NCI-H1930 (cell line): ENCODE results near the gene NRG3.

ENCODE experiments used
- DNase-seq, 2 experiments: peaks; one replicate each; lab custom pipeline; 2025; lab: John Stamatoyannopoulos, UW

NRG3 gene

DNA sequence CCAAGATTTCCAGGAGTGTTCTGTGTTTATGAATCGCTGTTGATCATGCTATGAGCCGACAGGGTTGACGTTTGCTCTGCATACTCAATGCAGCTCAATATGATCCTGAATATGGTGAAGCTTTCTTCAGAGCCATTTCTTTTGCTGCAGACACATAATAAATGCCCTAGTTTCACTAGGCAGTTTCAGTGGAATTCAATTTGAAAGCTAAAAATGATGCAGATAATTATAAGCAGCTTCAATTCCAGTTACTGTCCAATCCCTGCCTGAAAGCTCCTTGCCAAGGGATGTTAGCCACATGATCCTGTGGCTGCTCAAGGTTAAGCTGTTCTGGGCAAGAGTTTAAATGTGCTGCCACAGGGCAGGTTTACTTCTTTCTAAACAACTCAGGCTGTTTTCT, 805.6 kb downstream of the NRG3 start:
- no peak for DNase-seq

DNA sequence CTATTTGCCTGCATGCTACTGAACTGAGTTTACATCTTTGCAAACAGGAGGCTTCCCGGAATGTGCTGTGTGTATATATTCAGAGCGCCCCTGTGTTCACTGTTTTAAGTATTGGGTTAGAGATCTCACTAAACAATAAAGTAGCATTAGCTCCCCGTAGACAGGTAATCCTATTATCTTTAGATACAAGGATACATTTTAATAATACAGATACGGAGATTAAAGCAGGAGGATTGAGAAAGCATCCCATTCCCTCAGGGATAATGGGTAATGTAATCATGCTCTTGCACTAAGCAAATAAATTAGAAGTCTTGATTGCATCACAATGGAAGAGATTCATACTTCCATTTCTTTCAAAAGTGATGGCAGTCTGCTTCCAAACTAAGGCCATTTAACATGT, 809.0 kb downstream of the NRG3 start:
- DNase-seq: no peak

DNA sequence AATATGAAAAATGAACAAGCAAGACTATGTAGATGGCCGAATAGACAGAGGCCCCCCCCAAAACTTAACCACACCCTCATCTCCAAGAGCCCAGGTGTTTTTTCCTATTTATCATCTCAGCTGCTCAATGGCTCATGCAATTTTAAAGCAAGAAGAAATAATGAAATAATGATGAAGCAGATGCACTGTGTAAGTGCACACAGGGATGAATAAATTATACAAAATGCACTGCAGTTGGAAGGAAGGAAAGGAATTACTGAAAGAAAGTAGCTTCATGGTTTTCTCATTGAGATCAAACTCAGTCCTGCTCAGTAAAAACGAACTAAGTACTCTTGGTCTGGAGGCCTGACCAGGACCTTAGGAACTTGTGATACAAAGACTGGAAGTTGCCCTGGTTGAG, 810.1 kb downstream of the NRG3 start:
- DNase-seq: no peak

DNA sequence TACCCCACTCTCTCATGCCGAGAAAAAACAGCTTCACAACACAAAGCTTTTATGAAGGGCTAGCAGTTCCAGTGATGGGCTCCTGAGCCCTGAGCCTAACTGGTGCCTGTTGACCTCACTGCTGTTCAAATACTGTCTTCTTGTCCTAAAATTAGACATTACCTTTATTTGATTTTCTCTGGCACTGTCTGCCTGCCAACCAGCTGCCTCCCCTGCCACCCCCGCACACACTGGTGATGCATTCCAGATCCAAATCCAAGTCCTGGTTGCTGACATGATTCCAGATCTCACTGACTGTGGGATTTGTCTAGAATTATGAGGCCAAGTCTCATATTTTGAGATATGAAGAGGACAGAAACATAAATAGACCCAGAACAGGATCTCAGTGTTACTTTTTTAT, 816.2 kb downstream of the NRG3 start:
- no peak for DNase-seq

GRCh38 chr10:82692458-82692857, 817.5 kb downstream of the NRG3 start:
- no peak for DNase-seq

DNA sequence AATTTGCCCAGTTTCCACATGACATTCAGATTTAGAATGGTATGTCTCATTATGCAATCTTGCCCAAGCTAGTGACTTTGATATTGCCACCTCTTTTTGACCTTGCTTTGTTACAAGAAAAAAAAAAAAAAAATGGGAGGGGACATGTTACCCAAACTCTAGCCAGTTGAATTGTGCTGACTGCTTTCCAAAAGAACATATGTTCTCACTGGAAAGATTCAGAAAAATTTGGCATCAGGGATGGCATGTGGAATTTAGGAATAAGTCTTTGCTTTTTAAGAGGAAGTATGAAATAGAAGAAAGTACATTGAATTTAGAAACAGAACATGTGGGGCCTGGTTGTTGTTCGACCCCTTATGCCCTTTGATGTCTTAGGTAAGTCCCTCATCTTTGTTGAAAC, 846.8 kb downstream of the NRG3 start:
- DNase-seq: no peak

DNA sequence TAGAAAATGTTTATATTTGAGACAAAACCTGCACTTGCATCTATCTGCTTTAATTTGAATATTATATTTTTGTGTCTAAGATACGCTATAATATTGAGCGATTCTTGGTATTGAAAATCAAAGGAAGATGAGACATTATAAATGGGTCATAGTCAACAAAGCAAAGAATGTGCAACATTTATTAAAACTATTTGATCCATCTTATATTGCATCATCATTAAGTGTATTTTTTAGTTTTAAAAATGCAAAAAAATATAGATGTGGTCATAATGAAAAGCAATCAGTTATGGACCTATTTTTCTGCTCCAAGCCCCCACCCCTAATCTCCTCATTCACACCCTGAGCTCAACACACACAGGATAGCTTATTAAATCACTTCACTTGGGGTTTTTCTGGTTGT, 847.3 kb downstream of the NRG3 start:
- no peak for DNase-seq

DNA sequence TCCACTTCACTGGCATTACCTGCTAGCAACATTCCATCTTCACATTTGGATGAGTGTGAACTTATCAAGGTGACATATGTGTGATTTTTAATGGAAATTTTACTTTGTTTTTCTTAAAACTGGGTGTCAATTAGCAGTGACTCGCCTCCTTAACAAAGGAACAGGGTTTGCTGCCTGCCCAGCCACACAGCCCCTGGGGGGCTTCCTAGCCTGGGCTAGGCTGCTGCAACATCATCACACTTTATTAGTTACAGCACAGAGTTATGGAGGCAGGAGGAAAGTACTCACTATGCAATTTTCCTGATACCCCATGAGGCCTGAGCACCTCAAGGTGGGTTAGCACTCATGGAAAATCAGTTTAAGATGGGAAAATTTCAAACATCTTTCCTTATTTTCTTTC, 861.3 kb downstream of the NRG3 start:
- DNase-seq: no peak

GRCh38 chr10:82737549-82737948, 862.6 kb downstream of the NRG3 start:
- no peak for DNase-seq

DNA sequence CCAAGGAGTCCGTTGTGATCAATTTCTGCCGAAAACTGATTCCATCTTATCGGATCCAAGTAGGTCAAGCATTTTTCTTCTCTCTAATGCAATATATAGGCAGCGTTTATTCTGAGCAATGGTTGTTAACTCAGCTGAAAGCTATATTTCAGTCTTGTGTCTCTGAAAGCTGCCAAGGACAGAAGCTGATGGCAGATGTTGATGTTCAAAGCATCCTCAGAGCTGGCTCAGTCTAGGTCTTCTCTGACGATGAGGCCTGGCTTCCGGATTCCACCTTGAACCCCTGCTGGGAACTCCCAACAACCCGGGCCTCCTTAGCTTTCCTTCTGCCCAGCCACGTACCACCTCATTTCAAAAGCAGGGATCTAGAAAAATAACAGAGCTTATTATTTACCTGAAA, 863.6 kb downstream of the NRG3 start:
- no peak for DNase-seq

DNA sequence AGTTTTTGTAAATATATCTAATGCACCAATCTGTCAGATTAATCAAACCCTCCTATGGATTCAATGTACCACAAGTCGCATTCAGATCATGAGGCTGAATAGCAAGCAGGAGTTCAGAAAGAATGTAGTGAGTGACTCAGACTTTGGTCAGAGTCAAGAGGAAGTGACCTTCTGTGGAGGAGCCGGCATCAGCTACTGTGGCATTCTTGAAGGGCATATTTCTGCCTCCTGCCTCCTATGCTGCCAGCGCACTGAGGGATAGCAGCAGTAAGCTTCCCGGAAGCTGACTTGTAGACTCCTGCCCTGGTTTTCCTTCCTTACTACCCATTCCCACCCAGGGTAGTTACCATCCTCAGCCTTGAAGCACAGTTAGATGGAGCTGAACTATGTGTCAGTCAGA, 867.5 kb downstream of the NRG3 start:
- no peak for DNase-seq

DNA sequence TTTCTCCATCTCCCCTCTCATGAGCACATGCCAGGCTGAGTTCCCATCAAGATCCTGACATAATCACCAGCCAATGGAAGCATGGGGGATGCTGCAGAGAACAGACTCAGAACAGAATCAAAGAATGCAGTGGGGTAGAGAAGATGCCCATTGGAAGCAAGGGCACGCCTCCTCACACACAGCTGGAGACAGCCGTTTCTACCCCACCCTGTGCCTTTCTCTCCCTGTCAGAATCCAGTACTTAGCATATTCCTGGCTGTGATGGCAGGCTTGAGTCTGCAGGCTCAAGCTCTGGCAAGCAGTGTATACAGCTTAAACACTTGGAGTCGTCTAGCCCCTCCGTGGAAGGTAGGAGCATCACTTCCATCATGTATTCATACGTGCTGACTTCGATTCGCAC, 867.9 kb downstream of the NRG3 start:
- DNase-seq: no peak

- DNase-seq: no peak
Observed at GRCh38 chr10:82750538-82750937, 875.5 kb downstream of the NRG3 start.

DNA sequence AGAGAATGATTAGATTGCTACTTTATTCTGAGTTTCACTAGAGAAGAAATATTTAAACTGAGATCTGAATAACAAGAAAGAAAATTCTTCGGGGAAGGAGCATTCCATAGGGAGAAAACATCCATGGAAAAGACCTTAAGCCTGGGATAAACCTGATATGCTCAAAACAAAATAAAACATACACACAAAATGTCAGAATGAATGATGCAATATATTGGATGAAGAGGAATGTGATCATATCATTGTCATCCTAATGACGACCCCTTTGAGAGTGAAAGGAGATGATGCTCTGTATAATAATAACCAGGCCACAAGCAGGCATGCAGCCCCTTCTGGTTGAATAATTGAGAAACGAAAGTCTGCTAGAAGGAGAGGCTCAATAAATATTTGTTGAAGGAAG, 882.4 kb downstream of the NRG3 start:
- DNase-seq: no peak

- no peak for DNase-seq
Observed at GRCh38 chr10:82757901-82758300, 882.9 kb downstream of the NRG3 start.

GRCh38 chr10:82759050-82759449, 884.1 kb downstream of the NRG3 start:
- DNase-seq: no peak

- no peak for DNase-seq
Observed at GRCh38 chr10:82762641-82763040, 887.6 kb downstream of the NRG3 start.

DNA sequence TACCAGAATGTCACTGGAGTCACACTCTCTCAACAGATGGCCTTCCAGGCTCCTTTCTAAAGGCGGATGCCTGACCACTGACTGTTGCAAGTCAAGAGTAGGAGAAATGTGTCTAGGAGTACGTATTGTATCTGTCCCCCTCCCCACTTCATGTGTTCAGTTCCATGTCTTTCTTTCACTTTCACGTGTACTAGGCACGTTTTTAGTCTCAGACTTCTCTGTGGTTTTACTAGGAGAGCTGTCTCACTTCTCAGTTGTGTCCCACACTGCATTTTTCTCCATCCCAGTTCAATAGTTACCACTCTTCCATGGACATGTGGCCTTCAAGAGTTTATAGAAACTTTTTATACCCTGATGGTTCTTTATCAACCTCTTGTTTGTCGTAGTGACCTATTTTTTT, 893.0 kb downstream of the NRG3 start:
- no peak for DNase-seq

- DNase-seq: no peak
Observed at GRCh38 chr10:82778908-82779307, 903.9 kb downstream of the NRG3 start.

DNA sequence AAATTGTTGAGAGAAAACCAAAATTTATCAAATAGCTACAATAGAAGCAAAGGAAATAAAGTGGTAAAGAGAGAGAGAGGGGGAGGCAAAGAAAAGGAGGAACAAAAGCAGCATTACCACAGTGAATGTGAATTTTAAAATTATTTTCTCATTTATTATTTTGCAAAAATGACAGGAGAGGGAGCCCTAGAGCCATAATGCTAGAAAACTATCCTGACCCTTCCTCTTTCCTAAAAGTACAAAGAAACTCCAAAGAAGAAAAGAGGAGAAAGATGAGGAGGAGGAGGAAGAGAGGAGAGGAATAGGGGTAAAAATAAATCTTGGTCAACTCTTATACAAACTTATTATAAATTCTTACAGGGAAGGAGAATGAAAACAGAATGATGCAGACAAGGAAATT, 921.5 kb downstream of the NRG3 start:
- DNase-seq: no peak

- DNase-seq: no peak
Observed at GRCh38 chr10:82801289-82801688, 926.3 kb downstream of the NRG3 start.

- DNase-seq: no peak
Observed at GRCh38 chr10:82811621-82812020, 936.6 kb downstream of the NRG3 start.

- DNase-seq: no peak
Observed at GRCh38 chr10:82813856-82814255, 938.9 kb downstream of the NRG3 start.

DNA sequence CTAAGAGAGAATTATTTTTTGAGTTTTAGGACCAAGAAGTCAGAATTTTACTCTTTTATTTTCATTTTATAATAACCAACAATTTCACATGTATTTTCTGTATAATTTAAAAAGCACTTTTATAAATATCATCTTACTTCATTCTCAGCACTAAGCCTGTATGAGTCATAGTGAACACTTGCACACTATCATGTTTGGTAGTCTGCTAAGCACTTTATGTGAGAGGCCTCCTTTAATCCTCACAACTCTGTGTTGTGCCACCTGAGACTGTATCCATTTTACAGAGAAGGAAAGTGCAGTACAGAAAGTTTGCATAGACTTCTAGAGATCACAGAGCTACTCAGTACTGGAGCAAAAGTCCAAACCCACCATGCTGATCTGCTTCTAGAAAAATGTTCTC, 939.6 kb downstream of the NRG3 start:
- no peak for DNase-seq

- DNase-seq: no peak
Observed at GRCh38 chr10:82815680-82816079, 940.7 kb downstream of the NRG3 start.
